Astrocyte of the cerebellum (primary cell): ENCODE measurements around the gene RAB10.
"Not testable (repeated sequence)": the region's sequence is repeated elsewhere in the genome, so short reads cannot be mapped to it uniquely, and the experiment has no call there.

Source experiments
- DNase-seq: peaks from one replicate; pipeline ENCODE4 v3.0.0-alpha.2; 2011; ENCODE audit warnings: low read depth
- H3K4me3 ChIP-seq: 2 replicates; pipeline ENCODE4 v1.5.1; 2011; ENCODE audit warnings: mild to moderate bottlenecking, low read depth, low read length, moderate library complexity
- in situ Hi-C: cut with HindIII; loops from 2 replicates; pipeline ENCODE4 v1.10.0; 2017; ENCODE audit warnings: low sequenced_read_pairs
- TF ChIP-seq, protein P1 (sequence below): IDR thresholded peaks from 2 replicates; pipeline ENCODE4 v1.5.1; 2012; ENCODE audit warnings: low read length, low read depth, moderate library complexity, mild to moderate bottlenecking; ENCODE audit errors: missing control alignments

RAB10 gene

DNA sequence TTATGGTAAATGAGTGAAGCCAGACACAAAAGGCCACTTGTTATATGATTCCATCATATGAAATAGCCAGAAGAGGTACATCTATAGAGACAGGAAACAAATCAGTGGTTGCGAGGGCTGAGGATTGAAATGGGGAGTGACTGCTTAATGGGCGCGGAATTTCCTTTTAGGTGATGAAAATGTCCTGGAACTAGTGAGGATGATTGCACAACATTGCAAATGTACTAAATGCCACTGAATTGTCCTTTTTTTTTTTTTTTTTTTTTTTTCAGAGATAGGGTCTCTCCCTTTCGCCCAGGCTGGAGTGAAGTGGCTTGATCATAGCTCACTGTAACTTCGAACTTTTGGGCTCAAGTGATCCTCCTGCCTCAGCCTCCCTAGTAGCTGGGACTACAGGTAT lies 123.7 kb downstream of the RAB10 start:
- DNase-seq = no peak
- in situ Hi-C loops = no loop called here
- no peak overlapping the region for H3K4me3 ChIP-seq
- TF ChIP-seq, protein P1, sequence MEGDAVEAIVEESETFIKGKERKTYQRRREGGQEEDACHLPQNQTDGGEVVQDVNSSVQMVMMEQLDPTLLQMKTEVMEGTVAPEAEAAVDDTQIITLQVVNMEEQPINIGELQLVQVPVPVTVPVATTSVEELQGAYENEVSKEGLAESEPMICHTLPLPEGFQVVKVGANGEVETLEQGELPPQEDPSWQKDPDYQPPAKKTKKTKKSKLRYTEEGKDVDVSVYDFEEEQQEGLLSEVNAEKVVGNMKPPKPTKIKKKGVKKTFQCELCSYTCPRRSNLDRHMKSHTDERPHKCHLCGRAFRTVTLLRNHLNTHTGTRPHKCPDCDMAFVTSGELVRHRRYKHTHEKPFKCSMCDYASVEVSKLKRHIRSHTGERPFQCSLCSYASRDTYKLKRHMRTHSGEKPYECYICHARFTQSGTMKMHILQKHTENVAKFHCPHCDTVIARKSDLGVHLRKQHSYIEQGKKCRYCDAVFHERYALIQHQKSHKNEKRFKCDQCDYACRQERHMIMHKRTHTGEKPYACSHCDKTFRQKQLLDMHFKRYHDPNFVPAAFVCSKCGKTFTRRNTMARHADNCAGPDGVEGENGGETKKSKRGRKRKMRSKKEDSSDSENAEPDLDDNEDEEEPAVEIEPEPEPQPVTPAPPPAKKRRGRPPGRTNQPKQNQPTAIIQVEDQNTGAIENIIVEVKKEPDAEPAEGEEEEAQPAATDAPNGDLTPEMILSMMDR = no peak

DNA sequence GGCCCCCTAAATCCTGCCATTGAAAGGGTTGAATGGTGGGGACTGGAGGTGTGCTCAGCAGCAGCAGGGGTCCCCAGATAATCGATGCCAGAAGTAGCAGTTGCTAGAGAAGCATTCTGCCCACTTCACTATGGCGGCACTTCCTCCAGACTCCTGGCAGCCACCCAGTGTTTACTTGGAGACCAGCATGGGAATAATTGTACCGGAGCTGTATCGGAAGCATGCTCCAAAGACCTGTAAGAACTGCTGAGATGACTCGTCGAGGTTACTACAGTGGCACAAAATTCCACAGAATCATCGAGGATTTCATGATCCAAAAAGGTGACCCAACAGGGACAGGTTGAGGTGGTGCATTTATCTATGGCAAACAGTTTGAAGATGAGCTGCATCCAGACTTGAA lies 128.0 kb downstream of the RAB10 start:
- in situ Hi-C loops = no loop called here
- TF ChIP-seq, protein P1 = no peak
- H3K4me3 ChIP-seq = no peak overlapping the region
- DNase-seq = no peak

DNA sequence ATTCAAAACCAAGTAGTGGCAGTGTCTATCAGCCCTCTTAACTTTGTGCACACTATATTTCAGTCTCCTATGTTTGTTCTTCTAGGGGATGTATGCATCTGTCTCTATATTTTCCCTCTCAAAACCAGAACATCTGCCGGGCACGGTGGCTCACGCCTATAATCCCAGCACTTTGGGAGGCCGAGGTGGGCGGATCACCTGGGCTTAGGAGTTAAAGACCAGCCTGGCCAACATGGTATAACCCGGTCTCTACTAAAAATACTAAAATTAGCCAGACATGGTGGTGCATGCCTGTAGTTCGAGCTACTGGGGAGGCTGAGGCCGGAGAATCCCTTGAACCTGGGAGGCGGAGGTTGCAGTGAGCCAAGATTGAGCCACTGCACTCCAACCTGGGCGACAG lies 129.1 kb downstream of the RAB10 start:
- TF ChIP-seq, protein P1 = no peak
- DNase-seq = no peak
- in situ Hi-C loops = no loop called here
- no peak overlapping the region for H3K4me3 ChIP-seq

DNA sequence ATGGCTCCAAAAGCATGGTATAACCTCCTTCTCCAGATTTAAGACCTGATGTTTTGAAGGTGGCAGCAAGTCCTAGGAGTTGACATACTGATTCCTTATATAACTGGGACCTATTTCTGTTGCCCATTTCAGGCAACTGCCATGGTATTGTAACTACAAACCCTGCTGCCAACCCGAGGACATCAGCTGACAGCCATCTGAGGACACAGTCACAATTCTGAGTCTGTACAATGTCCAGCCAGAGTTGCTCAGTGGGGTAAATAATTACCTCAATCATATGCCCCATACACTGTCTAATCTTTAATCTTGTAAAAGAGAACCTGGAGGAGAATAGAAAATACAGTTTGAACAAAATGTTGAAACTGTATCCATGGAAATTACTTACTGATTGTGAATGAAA lies 130.3 kb downstream of the RAB10 start:
- TF ChIP-seq, protein P1 = no peak
- in situ Hi-C loops = no loop called here
- DNase-seq = no peak
- no peak overlapping the region for H3K4me3 ChIP-seq

DNA sequence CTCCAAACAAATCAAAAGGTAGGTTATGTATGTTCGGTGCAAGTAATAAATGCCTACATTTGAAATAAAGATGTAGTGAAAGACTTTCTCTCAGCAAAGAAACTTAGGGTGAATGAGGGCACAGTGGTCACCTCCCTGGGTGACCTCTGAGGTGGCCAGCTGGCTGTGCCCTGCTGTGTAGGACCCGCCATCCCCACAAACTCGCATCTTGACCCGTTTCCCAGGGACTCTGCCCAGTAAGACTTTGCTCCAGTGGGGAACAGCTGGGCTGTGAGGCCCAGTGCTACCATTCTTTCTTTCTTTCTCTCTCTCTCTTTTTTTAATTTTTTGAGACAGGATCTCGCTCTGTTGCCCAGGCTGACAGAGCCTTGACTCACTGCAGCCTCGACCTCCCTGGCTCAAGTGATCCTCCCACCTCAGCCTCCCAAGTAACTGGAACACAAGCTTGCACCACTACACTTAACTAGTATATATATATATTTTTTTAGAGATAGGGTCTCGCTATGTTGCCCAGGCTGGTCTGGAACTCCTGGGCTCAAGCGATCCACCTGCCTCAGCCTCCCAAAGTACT lies 130.8 kb downstream of the RAB10 start:
- TF ChIP-seq, protein P1 = no peak
- in situ Hi-C loops = no loop called here
- H3K4me3 ChIP-seq = no peak overlapping the region
- DNase-seq = no peak

DNA sequence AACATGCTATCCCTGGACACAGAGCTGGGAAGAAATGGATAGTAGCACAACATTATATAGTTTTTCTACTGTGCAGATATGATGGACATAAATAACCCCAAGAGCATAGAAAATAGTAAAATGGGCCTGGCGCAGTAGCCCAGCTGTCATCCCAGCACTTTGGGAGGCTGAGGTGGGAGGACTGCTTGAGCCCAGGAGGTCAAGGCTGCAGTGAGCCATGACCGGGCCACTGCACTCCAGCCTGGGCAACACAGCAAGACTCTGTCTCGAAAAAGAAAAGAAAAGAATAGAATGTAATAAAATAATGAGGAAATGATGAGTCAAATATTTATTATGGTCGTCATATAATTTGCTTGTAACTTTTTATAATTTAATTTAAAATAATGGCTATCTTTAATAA lies 131.5 kb downstream of the RAB10 start:
- DNase-seq = no peak
- H3K4me3 ChIP-seq = no peak overlapping the region
- in situ Hi-C loops = no loop called here
- TF ChIP-seq, protein P1 = no peak

DNA sequence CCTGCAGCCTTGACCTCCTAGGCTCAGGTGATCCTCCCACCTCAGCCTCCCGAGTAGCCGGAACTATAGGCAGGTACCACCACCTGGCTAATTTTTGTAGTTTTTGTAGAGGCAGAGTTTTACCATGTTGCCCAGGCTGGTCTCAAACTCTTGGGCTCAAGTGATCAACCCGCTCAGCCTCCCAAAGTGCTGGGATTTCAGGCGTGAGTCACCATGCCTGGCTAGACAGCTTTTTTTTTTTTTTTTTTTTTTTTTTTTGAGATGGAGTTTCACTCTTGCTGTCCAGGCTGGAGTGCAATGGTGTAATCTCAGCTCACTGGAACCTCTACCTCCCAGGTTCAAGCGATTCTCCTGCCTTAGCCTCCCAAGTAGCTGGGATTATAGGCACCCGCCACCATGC lies 132.7 kb downstream of the RAB10 start:
- DNase-seq, H3K4me3 ChIP-seq, in situ Hi-C loops: not testable (repeated sequence)
